Caco-2 (cell line): ENCODE measurements around the gene OVOL3. TPM values are rescaled to one million over a fixed set of nuclear protein-coding genes. Genes with fewer than 3 reads are reported as not detected.

Experiments used
- BruUV-seq: library from RNA; stranded (reverse); fragments of 400-500 nt; replicated peaks from 2 replicates; lab custom pipeline; 2021; lab: Mats Ljungman, UMichigan
- CTCF ChIA-PET: fragments of 300-600 bp; sonication (Branson Sonifier 250); formaldehyde crosslinking; loops from one replicate; lab custom pipeline; 2022; ENCODE audit warnings: antibody characterized with exemption; lab: Charles Lee
- POLR2A ChIA-PET: fragments of 300-600 bp; sonication (Branson Sonifier 250); formaldehyde crosslinking; loops from one replicate; lab custom pipeline; 2022; ENCODE audit warnings: antibody characterized with exemption; lab: Charles Lee
- DNase-seq, 2 experiments: peaks; one replicate each; pipeline versions ENCODE4 v3.0.0 to v3.0.0-alpha.2; 2020 to 2022
- H3K27me3 ChIP-seq: replicated peaks from 2 replicates; pipeline ENCODE4 v1.6.0; 2011; ENCODE audit warnings: low read length; ENCODE audit not compliant: control insufficient read depth, insufficient read depth
- H3K36me3 ChIP-seq: 2 replicates; pipeline ENCODE4 v1.5.1; 2011; ENCODE audit warnings: low read length; ENCODE audit not compliant: control insufficient read depth, insufficient read depth
- H3K4me1 ChIP-seq: fragments of 250-450 bp; sonication (Bioruptor Pico); 2 replicates; pipeline ENCODE4 v1.5.1; 2020; ENCODE audit warnings: mild to moderate bottlenecking
- H3K4me3 ChIP-seq: 2 replicates; pipeline ENCODE4 v1.5.1; 2011; ENCODE audit warnings: low read depth, mild to moderate bottlenecking, control low read depth, low read length
- H3K9me3 ChIP-seq: fragments of 250-450 bp; sonication (Bioruptor Pico); 2 replicates; pipeline ENCODE4 v1.5.1; 2020; ENCODE audit warnings: mild to moderate bottlenecking, moderate library complexity
- H3K27ac Mint-ChIP-seq: one replicate; pipeline ENCODE4 v1.8.0; 2022; ENCODE audit warnings: mixed read lengths; ENCODE audit not compliant: unreplicated experiment
- H3K27me3 Mint-ChIP-seq: one replicate; pipeline ENCODE4 v1.8.0; 2022; ENCODE audit warnings: mixed read lengths; ENCODE audit not compliant: insufficient read depth, unreplicated experiment
- H3K36me3 Mint-ChIP-seq: one replicate; pipeline ENCODE4 v1.8.0; 2022; ENCODE audit warnings: mild to moderate bottlenecking, mixed read lengths; ENCODE audit not compliant: insufficient read depth, unreplicated experiment
- H3K4me1 Mint-ChIP-seq: one replicate; pipeline ENCODE4 v1.8.0; 2022; ENCODE audit warnings: low read depth, mixed read lengths; ENCODE audit not compliant: unreplicated experiment
- H3K4me3 Mint-ChIP-seq: one replicate; pipeline ENCODE4 v1.8.0; 2022; ENCODE audit warnings: mild to moderate bottlenecking, moderate library complexity, mixed read lengths; ENCODE audit not compliant: unreplicated experiment
- H3K9me3 Mint-ChIP-seq: one replicate; pipeline ENCODE4 v1.8.0; 2022; ENCODE audit warnings: mixed read lengths; ENCODE audit not compliant: unreplicated experiment
- intact Hi-C: fragments of 100-400 bp; cut with micrococcal nuclease; formaldehyde crosslinking; loops from one replicate; pipeline ENCODE4 v1.10.0; 2022; ENCODE audit not compliant: unreplicated experiment
- total RNA-seq: library from RNA; stranded (reverse); gene quantifications from 2 replicates; pipeline ENCODE4 v1.2.3, GENCODE V29; 2022
- TF ChIP-seq, protein P1 (sequence below), 2 experiments: fragments of 200-600 bp in 1 of 2; IDR thresholded peaks; 1 replicate in 1 of 2; 2 replicates in 1 of 2; pipeline versions ENCODE4 v1.5.1 to v1.8.0; 2011 to 2022; ENCODE audit warnings: antibody characterized with exemption in 1 of 2, control low read depth in 1 of 2, inconsistent platforms in 1 of 2, low read depth in 1 of 2, low read length in 1 of 2, mild to moderate bottlenecking in 1 of 2, moderate library complexity in 1 of 2; ENCODE audit not compliant: insufficient read depth in 1 of 2, severe bottlenecking in 1 of 2, unreplicated experiment in 1 of 2

The OVOL3 gene
- total RNA-seq, 1 experiment from 2014 or later, result not detected

DNA sequence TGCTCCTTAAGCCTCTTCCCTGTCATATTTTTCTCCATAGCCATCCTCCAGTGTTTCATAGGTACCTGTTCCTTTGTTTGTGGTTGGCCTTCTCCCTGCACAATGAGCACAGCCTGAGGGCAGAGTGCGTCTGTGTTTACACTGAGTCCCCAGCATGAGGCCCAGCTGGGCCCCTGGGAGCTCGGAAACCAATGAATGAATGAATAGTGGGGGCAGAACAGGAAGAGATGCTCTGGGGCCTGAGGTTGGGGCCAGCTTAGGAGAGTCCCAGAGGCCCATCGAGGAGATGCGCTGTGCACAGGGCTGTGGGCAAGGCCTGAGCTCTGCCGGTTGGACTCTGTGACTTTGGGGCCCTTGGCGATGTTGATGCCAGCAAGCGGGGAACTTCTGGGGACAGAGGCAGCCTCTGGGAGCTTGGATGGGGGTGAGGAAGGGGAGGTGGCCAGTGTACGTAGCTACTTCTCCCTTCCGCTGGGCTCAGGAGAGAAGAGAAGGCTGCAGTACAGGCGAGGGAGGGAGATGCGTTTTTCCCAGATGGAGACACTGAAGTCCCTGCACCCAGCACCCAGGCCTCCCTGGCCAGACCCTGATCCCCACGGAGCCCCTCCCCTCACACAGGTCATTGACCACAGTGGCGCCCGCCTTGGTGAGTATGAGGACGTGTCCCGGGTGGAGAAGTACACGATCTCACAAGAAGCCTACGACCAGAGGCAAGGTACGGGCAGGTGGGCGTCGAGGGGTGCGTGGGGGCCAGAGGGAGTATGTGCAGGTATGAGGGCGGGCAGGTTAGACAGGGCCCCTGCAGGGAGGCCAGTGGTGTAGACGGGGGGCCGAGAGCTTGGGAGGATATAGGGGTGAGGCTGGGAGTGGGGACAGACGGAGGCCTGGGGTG, 9.4 kb downstream of the OVOL3 start:
- Mint-ChIP-seq H3K36me3 (peaks cover 54% of the 10 kb centered on the region), H3K9me3 (no peaks in the 10 kb centered on the region), H3K4me1 (peaks cover 30% of the 10 kb centered on the region), H3K27me3 (no peaks in the 10 kb centered on the region), H3K4me3 (peak overlapping the region; percentile 17), H3K27ac (peak overlapping the region; percentile 17)
- DNase-seq, result peak; percentile 39 to 62
- Histone ChIP-seq H3K4me1 (peaks cover 13% of the 10 kb centered on the region; the same call in 1 of the 2 replicates), H3K9me3 (no peaks in the 10 kb centered on the region), H3K27me3 (no peaks in the 10 kb centered on the region), H3K36me3 (peaks cover 1% of the 10 kb centered on the region), H3K4me3 (no peak overlapping the region)
- CTCF ChIA-PET, result no interaction called here
- TF ChIP-seq, protein P1, sequence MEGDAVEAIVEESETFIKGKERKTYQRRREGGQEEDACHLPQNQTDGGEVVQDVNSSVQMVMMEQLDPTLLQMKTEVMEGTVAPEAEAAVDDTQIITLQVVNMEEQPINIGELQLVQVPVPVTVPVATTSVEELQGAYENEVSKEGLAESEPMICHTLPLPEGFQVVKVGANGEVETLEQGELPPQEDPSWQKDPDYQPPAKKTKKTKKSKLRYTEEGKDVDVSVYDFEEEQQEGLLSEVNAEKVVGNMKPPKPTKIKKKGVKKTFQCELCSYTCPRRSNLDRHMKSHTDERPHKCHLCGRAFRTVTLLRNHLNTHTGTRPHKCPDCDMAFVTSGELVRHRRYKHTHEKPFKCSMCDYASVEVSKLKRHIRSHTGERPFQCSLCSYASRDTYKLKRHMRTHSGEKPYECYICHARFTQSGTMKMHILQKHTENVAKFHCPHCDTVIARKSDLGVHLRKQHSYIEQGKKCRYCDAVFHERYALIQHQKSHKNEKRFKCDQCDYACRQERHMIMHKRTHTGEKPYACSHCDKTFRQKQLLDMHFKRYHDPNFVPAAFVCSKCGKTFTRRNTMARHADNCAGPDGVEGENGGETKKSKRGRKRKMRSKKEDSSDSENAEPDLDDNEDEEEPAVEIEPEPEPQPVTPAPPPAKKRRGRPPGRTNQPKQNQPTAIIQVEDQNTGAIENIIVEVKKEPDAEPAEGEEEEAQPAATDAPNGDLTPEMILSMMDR (IDR thresholded peaks at IDR 0.05; ENCODE audit: insufficient read depth in 1 of 2, low read depth in 1 of 2, low read length in 1 of 2, severe bottlenecking in 1 of 2, unreplicated experiment in 1 of 2), result no peak
- BruUV-seq, result no TSS peak
- POLR2A ChIA-PET, result interaction anchor here (0.5 kb wide), 1 partner anchor 418 kb away, joined by 3 read pairs; no protein-coding TSS in a partner anchor
- intact Hi-C loops, result no loop called here

GRCh38 chr19:36120984-36121358, 10.0 kb downstream of the OVOL3 start:
- Mint-ChIP-seq H3K9me3 (no peaks in the 10 kb centered on the region), H3K27me3 (no peaks in the 10 kb centered on the region), H3K27ac (no peak overlapping the region), H3K4me1 (peaks cover 30% of the 10 kb centered on the region), H3K36me3 (peaks cover 54% of the 10 kb centered on the region), H3K4me3 (no peak overlapping the region)
- H3K9me3 ChIP-seq, result no peaks in the 10 kb centered on the region
- BruUV-seq, result no TSS peak
- TF ChIP-seq, protein P1 (IDR thresholded peaks at IDR 0.05; ENCODE audit: insufficient read depth in 1 of 2, low read depth in 1 of 2, low read length in 1 of 2, severe bottlenecking in 1 of 2, unreplicated experiment in 1 of 2), result no peak
- H3K4me1 ChIP-seq, result peaks cover 12% of the 10 kb centered on the region; the same call in 1 of the 2 replicates
- no peak for DNase-seq
- ChIA-PET CTCF (no interaction called here), POLR2A (no interaction called here)
- no peaks in the 10 kb centered on the region for H3K27me3 ChIP-seq
- H3K4me3 ChIP-seq, result no peak overlapping the region
- peaks cover 1% of the 10 kb centered on the region for H3K36me3 ChIP-seq
- intact Hi-C loops, result no loop called here

GRCh38 chr19:36121486-36122124, 10.7 kb downstream of the OVOL3 start:
- H3K36me3 Mint-ChIP-seq, result peaks cover 48% of the 10 kb centered on the region
- no peaks in the 10 kb centered on the region for H3K9me3 Mint-ChIP-seq
- no peak overlapping the region for H3K27ac Mint-ChIP-seq
- DNase-seq, result no peak
- intact Hi-C loops, result no loop called here
- H3K9me3 ChIP-seq, result no peaks in the 10 kb centered on the region
- H3K4me3 Mint-ChIP-seq, result no peak overlapping the region
- H3K4me1 ChIP-seq, result peaks cover 9% of the 10 kb centered on the region; the same call in 1 of the 2 replicates
- CTCF ChIA-PET, result no interaction called here
- no peaks in the 10 kb centered on the region for H3K27me3 Mint-ChIP-seq
- H3K27me3 ChIP-seq, result no peaks in the 10 kb centered on the region
- TF ChIP-seq, protein P1 (IDR thresholded peaks at IDR 0.05; ENCODE audit: insufficient read depth in 1 of 2, low read depth in 1 of 2, low read length in 1 of 2, severe bottlenecking in 1 of 2, unreplicated experiment in 1 of 2), result no peak
- H3K4me1 Mint-ChIP-seq, result peaks cover 24% of the 10 kb centered on the region
- POLR2A ChIA-PET, result no interaction called here
- H3K4me3 ChIP-seq, result no peak overlapping the region
- peaks cover 1% of the 10 kb centered on the region for H3K36me3 ChIP-seq
- no TSS peak for BruUV-seq
